Measurements from ENCODE around the gene LRRC49.

GRCh38 chr15:70935631-70936030, 43.0 kb downstream of the LRRC49 start:
- no peak for TF ChIP-seq CTCF (IDR thresholded peaks at IDR 0.05; ENCODE audit: borderline replicate concordance, extremely low read depth, low read length, poor library complexity, severe bottlenecking)
- no peak for TF ChIP-seq EZH2 (IDR thresholded peaks at IDR 0.05; ENCODE audit: borderline replicate concordance, low read depth, low read length, severe bottlenecking)

All from DND-41 (cell line).